ENCODE data around the gene G0S2. TPM values are rescaled to one million over a fixed set of nuclear protein-coding genes. Genes with fewer than 3 reads are reported as not detected.

G0S2 gene
- total and polyA plus RNA-seq, 2 of the 8 experiments (the other 6 are each of a cell fraction or from before 2014, with no cell fraction given): 1.0 to 1.7 TPM

GRCh38 chr1:209633335-209633997 is 41.7 kb upstream of the G0S2 start:
- no peak for FAIRE-seq
- Histone ChIP-seq H2AFZ (ENCODE audit: low read length) (no peak overlapping the region), H2BK12ac (ENCODE audit: low read depth, low read length) (no peak overlapping the region), H2BK5ac (ENCODE audit: low read depth, low read length) (no peak overlapping the region), H4K91ac (replicated peaks; ENCODE audit: insufficient read length, low read length) (no peak overlapping the region), H3K9ac (replicated peaks in 1 of 4; ENCODE audit: extremely low read depth in 1 of 4, low read depth in 3 of 4, low read length in 3 of 4) (no peak overlapping the region), H3K56ac (replicated peaks; ENCODE audit: insufficient read length, low read depth, low read length) (no peak overlapping the region), H3K9me3 (ENCODE audit: insufficient read depth in 2 of 2, low read depth in 1 of 2, low read length in 1 of 2) (no peaks in the 10 kb centered on the region), H3K4me2 (ENCODE audit: insufficient read depth in 1 of 2, low read depth in 2 of 2, low read length in 2 of 2) (no peak overlapping the region), H3K79me1 (ENCODE audit: low read depth, low read length) (no peaks in the 10 kb centered on the region; the same call in 1 of the 2 replicates), H4K5ac (ENCODE audit: insufficient read length, low read depth, low read length) (no peak overlapping the region), H3K14ac (ENCODE audit: insufficient read length) (no peak overlapping the region), H4K20me1 (replicated peaks in 1 of 2; ENCODE audit: control insufficient read depth in 1 of 2, insufficient read depth in 2 of 2, low read length in 2 of 2) (no peaks in the 10 kb centered on the region), H2BK15ac (ENCODE audit: low read length) (0 out of 2 replicates have a peak overlapping the region, but pooled peaks have one; percentile 46), H3K4ac (replicated peaks; ENCODE audit: insufficient read length, low read depth, low read length) (no peak overlapping the region), H3K4me3 (ENCODE audit: extremely low read depth in 1 of 4, insufficient read depth in 2 of 4, low read depth in 3 of 4, low read length in 4 of 4) (no peak overlapping the region), H3K23me2 (ENCODE audit: low read depth, low read length) (no peaks in the 10 kb centered on the region), H3K4me1 (replicated peaks in 1 of 4; ENCODE audit: control insufficient read depth in 3 of 4, insufficient read depth in 4 of 4, low read length in 3 of 4) (peaks cover 0 to 12% (median 7%) of the 10 kb centered on the region in 4 experiments; a peak in 4 of 7 replicates), H3K27ac (ENCODE audit: low read depth, low read length) (no peak overlapping the region), H2BK120ac (replicated peaks; ENCODE audit: low read depth, low read length) (no peak overlapping the region), H2AK5ac (ENCODE audit: low read depth, low read length) (no peak overlapping the region), H4K8ac (ENCODE audit: extremely low read depth, insufficient read depth, low read length) (no peak overlapping the region), H3K79me2 (ENCODE audit: control insufficient read depth in 1 of 2, insufficient read depth in 2 of 2, low read length in 2 of 2) (no peaks in the 10 kb centered on the region), H3K23ac (ENCODE audit: insufficient read length) (no peak overlapping the region), H2BK20ac (ENCODE audit: low read length) (no peak overlapping the region), H3K36me3 (ENCODE audit: control insufficient read depth in 2 of 4, insufficient read depth in 4 of 4, low read length in 3 of 4) (no peaks in the 10 kb centered on the region), H3K18ac (ENCODE audit: extremely low read depth, low read length) (no peak overlapping the region), H3K27me3 (replicated peaks in 1 of 4; ENCODE audit: control insufficient read depth in 3 of 4, extremely low read depth in 1 of 4, insufficient read depth in 3 of 4, low read length in 3 of 4) (no peaks in the 10 kb centered on the region)
- 89% methylated on average over 6 of the region's 6 CpGs; no CpG with 5 or more reads in 1 of the 2 experiments for WGBS, 2 experiments (ENCODE audit: extremely low coverage in 1 of 2, insufficient coverage in 1 of 2, insufficient read length in 1 of 2, insufficient replicate concordance in 2 of 2, low coverage in 1 of 2, low lambda C conversion rate in 2 of 2, missing lambda C conversion rate in 1 of 2)
- ChIA-PET CTCF (ENCODE audit: partially characterized antibody) (interaction anchor here (0.6 to 3.0 kb wide), 7 partner anchors 10 to 1633 kb away, joined by 3 to 13 read pairs (median 3); no protein-coding TSS in a partner anchor), POLR2A (ENCODE audit: partially characterized antibody) (no interaction called here)
- TF ChIP-seq EGR1 (IDR thresholded peaks at IDR 0.05; ENCODE audit: borderline replicate concordance, low read depth, low read length) (no peak), POLR2A (IDR thresholded peaks at IDR 0.05; ENCODE audit: control extremely low read depth in 1 of 2, low read depth in 2 of 2, low read length in 2 of 2) (no peak), SAP30 (IDR thresholded peaks at IDR 0.05; ENCODE audit: insufficient read depth, insufficient replicate concordance, low read length) (no peak), RBBP5 (IDR thresholded peaks at IDR 0.05; ENCODE audit: borderline replicate concordance, low read depth, low read length) (no peak), CBX5 (IDR thresholded peaks at IDR 0.05; ENCODE audit: low read depth, low read length) (no peak)
- no peak for DNase-seq (ENCODE audit: low read depth in 1 of 2, low spot score in 2 of 2)

Data from H1 (cell line).